Activated CD4-positive, CD25-positive, alpha-beta regulatory T cell treated with anti-CD3 and anti-CD28 coated beads, Interleukin-2, amount 50 U/mL, for 72 hours (primary cell): ENCODE results near the gene CRYBA4.
A peak's percentile ranks its signal among the peaks of the same experiment; 100 is the strongest.

Experiments used
- DNase-seq: peaks from one replicate; pipeline ENCODE4 v3.0.0; 2021

CRYBA4 gene

DNA sequence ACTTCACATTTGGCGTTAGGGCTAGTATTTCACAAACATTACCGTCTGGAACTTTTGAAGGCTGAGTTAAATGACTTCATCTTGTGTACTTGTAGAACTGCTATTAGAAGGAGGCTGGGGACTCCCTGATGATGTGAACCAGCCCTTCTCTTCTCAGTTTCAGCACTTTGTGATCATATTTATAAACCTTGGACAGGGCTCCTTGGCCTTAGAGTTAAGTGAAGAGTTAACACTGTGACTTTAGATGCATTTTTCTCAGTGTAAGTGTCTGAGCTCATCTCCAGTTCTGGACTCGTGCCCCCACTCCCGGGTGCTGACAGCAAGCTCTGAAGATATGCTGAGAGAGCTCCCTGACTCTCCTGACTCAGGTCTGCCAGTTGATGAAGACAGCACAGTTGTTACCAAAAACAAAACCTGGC is 44.1 kb downstream of the CRYBA4 start:
- DNase-seq = no peak

DNA sequence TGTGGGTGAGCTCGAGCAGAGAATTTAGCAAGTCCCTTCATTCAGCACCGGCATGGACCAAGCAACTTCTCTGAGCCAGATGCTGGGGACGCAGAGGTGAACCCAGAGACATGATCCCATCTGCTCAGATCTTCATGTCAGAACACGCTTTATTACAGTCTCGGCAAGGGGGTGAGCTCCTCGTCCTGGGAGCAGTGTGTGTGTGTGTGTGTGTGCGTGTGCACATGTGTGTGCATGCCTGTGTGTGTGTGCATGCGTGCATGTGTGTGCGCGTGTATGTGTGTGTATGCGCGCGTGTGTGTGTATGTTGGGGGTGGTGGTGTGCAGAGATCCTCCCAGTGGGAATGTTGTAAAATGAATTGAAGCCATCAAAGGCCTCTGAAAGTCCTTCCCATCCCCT is 45.4 kb downstream of the CRYBA4 start:
- DNase-seq = no peak

DNA sequence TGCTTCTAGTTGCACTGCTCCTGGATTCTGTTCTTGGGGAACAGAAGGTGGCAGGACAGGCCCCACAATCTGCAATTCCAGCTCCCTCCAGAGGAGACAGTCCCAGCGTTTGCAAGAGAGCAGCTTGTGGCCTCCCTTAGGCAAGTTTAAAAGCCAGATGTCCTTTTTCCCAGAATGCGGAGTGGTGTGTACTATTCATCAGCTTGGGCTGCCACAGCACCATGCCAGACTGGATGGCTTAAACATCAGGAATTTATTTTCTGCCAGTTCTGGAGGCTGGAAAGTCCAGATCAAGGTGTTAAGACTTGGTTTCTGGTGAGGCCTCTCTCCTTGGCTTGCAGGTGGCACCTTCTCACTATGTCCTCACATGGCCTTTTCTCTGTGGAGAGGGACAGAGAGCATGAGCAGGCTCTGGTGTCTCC is 47.3 kb downstream of the CRYBA4 start:
- DNase-seq = no peak

DNA sequence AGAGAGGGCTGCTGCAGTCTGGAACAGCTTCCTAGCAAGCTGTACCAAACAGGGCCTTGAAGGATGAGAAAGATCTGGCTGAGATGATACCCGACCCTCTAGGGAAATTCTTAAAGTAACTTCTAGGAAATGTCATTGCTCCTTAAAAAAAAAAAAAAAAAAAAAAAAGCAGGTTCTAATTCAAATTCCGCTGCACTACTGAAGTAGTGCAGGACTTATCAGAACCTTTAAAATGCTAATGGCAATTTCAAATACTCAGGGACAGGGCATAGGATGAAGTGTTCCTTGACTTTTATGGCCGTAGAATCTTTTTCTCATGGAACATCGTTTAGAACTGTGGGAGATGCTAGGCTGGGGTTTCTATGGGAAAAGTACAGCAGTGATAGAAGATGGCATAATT is 48.7 kb downstream of the CRYBA4 start:
- DNase-seq = no peak

DNA sequence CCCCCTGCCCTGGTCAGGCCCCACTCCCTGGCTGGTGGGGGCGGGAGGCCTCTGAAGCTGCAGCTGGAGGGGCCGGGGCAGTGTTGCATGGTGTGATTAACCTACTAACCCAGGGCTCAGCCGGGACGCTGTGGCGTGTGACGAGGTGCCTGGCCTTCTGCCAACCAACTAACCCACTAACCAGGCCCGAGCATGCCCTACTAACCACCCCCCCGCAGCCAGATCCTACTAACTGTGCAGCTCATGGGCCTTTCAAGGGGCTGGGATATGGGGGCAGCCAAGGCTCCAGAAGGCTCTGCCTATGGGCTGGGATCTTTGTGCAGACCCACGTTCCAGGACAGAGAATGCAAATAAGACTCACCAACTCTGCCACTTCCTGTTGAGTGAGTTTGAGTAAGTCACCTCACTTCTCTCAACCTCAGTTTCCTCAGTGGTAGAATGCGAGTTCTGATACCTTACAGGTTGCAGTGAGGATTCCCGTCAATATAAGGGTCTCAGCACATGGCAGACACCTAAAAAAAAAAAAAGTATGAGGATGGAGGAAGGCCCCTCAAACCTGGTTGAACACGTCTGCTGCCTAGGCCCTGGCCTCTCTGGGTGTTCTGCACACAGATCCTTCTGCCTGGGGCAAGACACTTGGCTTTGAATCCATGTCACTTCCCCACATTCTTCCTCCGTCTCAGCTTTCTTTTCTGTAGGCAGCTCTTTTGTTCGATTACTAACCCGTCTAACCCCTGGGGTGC is 49.7 kb downstream of the CRYBA4 start:
- peak; percentile 68 for DNase-seq

DNA sequence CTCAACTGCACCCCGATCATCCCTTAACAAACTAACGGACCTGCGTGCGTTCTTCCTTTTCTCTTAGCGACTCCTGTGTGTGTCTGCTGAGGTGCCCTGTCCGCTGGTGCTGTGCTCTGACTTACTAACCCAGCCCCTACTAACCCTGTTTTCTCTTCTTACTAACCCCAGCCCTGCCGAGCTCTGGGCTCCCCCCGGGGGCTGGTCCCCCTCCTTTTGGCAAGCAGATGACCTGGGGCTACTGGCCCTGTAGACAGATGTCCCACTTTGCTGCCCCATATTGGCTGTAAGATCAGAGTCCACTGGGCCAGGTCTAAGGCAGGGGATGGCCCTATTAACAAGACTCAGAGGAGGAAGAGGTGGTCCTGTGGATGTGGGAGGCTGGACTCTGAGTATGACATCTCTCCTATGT is 50.3 kb downstream of the CRYBA4 start:
- DNase-seq = peak; percentile 39

DNA sequence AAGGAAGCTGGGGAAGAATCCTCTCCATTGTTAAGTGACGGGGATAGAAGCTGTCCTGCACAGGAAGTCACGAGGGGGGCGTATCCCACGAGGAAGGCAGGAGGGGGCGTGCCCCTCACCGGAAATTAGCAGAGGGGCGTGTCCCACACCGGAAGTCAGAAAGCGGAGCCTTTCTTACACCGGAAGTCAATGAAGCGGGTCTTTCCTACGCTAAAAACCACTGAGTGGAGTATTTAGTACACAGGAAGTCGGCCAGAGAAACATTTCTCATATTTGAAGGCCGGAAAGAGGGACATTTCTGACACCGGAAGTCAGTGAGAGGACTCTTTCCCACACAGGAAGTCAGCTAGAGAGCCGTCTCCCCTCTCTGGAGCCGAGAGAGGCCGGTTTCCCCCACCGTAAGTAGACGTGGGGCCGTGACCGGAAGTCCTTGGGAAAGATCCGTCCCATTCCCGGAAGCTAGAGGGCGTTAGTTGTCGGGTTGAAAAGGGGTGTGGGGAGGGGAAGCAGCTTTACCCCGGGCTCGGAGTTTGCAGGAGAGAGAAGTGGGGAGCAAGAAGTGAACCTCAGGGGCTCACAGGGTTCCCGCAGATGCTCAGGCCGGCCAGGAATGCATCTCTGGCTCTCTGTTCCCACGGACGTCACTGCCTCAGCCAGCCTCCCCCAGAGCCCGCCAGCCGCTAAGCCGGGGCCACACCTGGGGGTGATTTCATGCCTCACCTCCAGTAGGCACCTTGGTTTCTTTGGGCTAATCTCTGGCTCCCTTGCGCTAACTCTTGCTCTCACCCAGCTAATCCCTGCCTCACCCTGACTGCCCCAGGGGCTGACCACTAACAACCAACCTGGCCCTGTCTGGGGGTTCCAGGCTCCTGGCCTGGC is 51.1 kb downstream of the CRYBA4 start:
- DNase-seq = peak; percentile 90

DNA sequence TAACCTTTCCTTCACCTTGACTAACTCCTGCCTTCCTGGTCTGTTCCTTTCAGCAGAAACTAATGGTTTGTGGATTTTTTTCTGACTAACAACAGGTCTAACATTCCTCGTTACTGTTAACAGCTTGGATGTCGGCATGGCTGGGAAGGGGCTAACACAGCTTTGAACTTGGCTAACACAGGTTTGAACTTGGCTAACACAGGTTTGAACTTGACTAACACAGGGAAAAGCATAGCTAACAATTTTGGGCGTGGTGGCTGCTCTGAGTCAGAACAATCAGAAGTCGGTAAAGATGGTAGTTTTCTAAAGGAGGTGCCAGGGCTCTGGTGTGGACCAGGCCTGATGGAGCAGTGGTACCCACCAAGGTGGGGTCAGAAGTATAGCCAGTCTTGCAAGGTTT is 51.7 kb downstream of the CRYBA4 start:
- no peak for DNase-seq

DNA sequence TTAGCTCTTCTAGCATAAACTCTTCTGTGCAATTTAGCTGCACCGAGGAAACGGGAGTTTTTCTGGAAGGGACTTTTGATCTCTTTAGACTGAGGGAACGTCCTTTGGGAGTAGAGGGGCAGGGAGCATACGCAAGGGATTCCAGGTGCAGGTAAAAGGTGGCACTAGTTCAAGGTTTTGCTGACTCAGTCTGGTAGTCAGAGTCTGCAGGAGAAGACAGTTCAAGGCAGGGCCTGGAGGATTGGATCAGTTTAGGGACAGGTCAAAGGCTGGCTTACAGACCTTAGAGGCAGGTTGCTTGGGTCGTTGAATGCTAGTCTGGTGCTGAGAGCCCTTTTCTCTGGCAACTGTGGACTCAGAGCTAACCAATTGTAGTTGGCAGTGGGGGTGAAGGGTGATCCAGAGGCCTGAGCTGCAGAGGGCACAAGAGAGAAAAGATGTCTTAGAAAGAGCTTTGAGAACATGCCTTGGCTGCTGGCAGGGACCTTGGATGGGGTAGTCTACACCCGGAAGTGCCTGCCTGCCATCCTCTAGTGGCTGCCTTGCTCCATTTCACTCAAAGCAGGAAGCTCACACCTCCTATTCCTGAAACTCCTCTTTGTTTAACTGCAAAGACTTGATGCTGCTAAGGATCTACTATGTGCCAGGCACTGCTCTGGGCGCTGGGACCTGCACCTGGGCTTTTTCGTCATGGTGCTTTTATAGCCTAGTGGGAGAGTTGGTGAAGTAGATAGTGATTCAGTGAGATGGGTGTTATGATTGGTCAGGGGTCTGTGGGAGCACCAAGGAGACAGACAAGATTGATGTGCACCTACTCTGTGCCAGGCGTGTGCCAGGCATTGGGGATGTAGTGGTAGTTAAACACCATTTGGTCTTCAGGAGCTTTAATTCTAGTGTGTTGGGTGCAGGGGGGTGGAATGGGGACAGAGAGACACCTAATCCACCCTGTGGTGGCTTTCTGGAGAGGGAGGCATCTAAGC is 52.7 kb downstream of the CRYBA4 start:
- DNase-seq = no peak

DNA sequence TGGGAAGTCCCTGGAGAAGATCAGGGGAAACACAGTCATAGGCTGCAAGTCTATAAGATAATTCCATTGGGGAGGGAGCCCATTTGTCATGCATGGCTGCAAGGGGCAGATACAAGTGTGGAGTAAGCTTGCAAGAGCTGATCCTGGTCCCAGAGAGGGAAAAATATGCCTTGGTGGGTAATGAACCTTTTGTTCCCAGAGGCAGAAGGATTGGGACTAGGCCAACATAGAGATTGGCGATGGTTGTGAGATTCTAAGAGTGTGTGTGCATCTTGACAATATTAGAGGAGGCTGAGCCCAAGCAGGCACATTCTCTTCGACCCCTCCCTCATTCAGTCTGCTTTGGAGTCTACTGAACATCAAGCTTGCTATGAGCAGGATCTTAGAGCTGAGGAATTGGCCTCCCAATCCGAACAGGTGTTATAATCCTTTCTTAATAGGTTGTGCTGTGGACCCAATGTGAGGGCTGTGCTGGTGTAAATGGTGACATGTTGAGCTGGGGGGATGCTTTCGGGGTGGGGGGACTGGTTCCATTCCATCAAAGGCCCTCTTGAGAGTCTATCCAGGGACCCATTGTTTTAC is 54.0 kb downstream of the CRYBA4 start:
- no peak for DNase-seq

DNA sequence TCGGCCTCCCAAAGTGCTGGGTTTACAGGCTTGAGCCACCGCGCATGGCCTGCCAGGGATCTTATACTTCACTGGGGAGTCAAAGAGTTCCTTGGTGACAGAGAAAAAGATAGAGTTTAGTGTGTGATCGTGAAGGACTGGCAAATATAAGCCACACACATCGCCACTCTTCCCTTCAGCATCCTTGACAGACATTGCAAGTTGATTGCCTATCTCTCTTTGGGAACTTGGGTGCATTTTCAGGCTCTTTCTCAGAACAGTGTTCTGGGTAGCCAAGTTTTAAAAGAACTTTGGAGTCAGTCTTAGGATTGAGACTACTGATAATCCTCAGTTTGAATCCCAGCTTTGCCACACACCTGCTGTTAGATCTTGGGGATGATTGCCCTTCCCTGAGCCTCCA is 55.5 kb downstream of the CRYBA4 start:
- no peak for DNase-seq

DNA sequence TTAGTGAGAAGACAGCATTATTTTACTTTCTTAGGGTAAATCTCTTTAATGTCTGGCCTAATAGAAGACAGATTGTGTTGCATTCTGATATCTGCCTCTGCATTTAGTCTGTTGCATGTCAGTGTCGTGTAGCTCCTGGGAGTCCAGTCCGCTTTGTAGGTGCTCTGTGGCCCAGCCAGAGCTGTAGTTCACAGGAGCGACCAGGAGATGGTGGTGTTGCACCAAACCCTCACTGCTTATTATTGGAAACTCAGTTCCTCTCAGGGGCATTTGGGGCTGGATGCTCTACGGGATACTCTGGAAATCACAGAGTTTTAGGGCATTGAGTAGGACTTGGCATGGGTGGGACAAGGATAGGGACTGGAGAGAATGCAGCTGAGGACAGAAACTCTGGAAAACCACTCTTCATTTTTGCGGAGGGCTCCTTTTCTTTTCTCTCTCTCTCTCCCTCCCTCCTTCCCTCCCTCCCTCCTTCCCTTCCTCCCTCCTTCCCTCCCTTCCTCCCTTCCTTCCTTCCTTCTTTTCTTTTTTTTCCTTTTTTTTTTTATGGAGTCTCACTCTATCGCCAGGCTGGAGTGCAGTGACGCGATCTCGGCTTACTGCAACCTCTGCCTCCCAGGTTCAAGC is 57.4 kb downstream of the CRYBA4 start:
- DNase-seq = peak; percentile 77
